Ovary (tissue), 9 donors: ENCODE data around the gene TSPAN16. TPM values are rescaled to one million over a fixed set of nuclear protein-coding genes. Genes with fewer than 3 reads are reported as not detected.

ENCODE experiments used
- DNase-seq, 5 donors: peaks; one replicate each; pipeline ENCODE4 v3.0.0-alpha.2; 2019 to 2020
- H3K27ac ChIP-seq, 2 donors: fragments of 200-600 bp; one replicate each; pipeline versions ENCODE4 v1.5.1 to v1.8.0; 2019 to 2022
- H3K27me3 ChIP-seq: fragments of 200-600 bp; one replicate; pipeline ENCODE4 v1.8.0; 2022
- H3K36me3 ChIP-seq: fragments of 200-600 bp; sonication (generic); one replicate; pipeline ENCODE4 v1.5.1; 2019
- H3K4me1 ChIP-seq: one replicate; pipeline ENCODE4 v1.8.1; 2013; ENCODE audit warnings: mild to moderate bottlenecking, moderate library complexity; ENCODE audit not compliant: insufficient read depth
- H3K4me3 ChIP-seq: fragments of 200-600 bp; sonication (generic); one replicate; pipeline ENCODE4 v1.5.1; 2017
- H3K9me3 ChIP-seq, 2 donors: fragments of 200-600 bp in 1 of 2; sonication (generic) in 1 of 2; one replicate each; pipeline versions ENCODE4 v1.5.1 to v1.8.1; 2013 to 2019; ENCODE audit warnings: mild to moderate bottlenecking in 1 of 2, moderate library complexity in 1 of 2
- EP300 ChIP-seq: sonication (generic); formaldehyde crosslinking; IDR thresholded peaks from one replicate; pipeline ENCODE4 v1.6.1; 2017; ENCODE audit warnings: antibody characterized with exemption
- POLR2A ChIP-seq: fragments of 450-650 bp; IDR thresholded peaks from one replicate; pipeline ENCODE4 v1.6.1; 2017; ENCODE audit warnings: antibody characterized with exemption, mild to moderate bottlenecking, moderate library complexity
- WGBS, 3 donors: extraction: QIAGEN DNeasy Blood & Tissue Kit in 1 of 3; methylation state at CpG; one replicate each; pipeline versions ENCODE4 v1.1.5 to v1.1.7; 2013 to 2017; 5-methylcytosine and 5-hydroxymethylcytosine counted together
- intact Hi-C, 4 donors: fragments of 100-400 bp; cut with DNase I; formaldehyde crosslinking; loops; one replicate each; pipeline versions ENCODE4 v1.11.0 to v1.15.1; 2022 to 2023
- polyA plus RNA-seq, 2 donors: library from polyadenylated mRNA; stranded (reverse); fragments of 200-250 nt in 1 of 2; fragments of 350-450 nt in 1 of 2; fragmentation: Illumina TruSeq in 1 of 2; extraction: RNeasy Lipid Tissue Mini Kit (QIAGEN cat#74804) in 1 of 2; gene quantifications; one replicate each; pipeline ENCODE4 v1.2.3, GENCODE V29; 2013 to 2014
- total RNA-seq, 7 donors: library from RNA; depleted of rRNA in 2 of 7; stranded (reverse); fragments of >200 nt in 2 of 7; fragmentation: NEBNext Ultra II Directional in 3 of 7; extraction: Animal tissue kit (Norgen Biotek cat#: 25700) in 3 of 7; gene quantifications; one replicate each; pipeline versions ENCODE4 v1.1.0 to v1.2.4, GENCODE V29; 2016 to 2023
- TF ChIP-seq, protein P1 (sequence below), 3 donors: fragments of 450-650 bp in 2 of 3; fragments of 200-600 bp in 1 of 3; IDR thresholded peaks; one replicate each; pipeline versions ENCODE4 v1.5.1 to v1.8.0; 2016 to 2022; ENCODE audit warnings: antibody characterized with exemption in 3 of 3, mild to moderate bottlenecking in 1 of 3
- donor health status: DM: no; HTN: no; CAD: no; lungs with moderate emphysema.
- donor health status: DM: no; HTN: no; CAD: no.
- donor health status: Bipolar disorder and iron deficiency.
- donor health status: DM: yes; HTN: yes; CAD: no.
- donor health status: DM: no; HTN: no; CAD: no.
- donor health status: DM: yes; HTN: yes; CAD: no.

Gene TSPAN16
- total and polyA plus RNA-seq, 9 donors: not detected

DNA sequence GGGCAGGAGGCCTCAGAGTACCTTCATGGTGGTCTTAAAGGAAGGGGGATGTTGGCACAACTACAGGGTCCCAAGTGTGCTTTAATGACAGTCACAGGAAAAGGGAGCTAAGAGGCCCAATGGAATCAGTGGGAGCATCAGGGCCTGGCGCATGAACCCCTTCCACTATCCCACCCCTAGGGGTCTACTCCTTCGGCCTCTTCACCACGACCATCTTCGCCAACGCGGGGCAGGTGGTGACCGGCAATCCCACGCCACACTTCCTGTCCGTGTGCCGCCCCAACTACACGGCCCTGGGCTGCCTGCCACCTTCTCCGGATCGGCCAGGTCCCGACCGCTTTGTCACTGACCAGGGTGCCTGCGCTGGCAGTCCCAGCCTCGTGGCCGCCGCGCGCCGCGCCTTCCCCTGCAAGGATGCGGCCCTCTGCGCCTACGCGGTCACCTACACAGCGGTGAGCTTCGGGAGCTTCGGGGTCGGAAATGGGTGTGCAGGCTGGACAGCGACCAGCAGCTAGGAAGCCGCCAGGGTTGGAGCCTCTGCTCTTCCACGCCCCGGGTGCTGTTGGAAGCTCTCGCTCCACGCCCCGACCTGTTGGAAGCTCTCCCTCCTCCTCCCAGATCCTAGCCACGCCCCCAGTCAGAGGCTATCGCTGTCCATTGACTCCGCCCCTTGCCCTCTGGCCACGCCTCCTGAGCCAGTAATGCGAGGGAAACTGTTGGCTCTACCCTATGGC lies 65.2 kb downstream of the TSPAN16 start:
- H3K27ac ChIP-seq: no peak overlapping the region
- H3K36me3 ChIP-seq: no peaks in the 10 kb centered on the region
- WGBS, 3 donors: 74 to 76% (median 75%) methylated on average over 43 of the region's 43 CpGs
- peaks cover 3% of the 10 kb centered on the region for H3K4me1 ChIP-seq
- H3K9me3 ChIP-seq: no peaks in the 10 kb centered on the region
- no peak for DNase-seq
- no peak for TF ChIP-seq EP300
- TF ChIP-seq, protein P1, sequence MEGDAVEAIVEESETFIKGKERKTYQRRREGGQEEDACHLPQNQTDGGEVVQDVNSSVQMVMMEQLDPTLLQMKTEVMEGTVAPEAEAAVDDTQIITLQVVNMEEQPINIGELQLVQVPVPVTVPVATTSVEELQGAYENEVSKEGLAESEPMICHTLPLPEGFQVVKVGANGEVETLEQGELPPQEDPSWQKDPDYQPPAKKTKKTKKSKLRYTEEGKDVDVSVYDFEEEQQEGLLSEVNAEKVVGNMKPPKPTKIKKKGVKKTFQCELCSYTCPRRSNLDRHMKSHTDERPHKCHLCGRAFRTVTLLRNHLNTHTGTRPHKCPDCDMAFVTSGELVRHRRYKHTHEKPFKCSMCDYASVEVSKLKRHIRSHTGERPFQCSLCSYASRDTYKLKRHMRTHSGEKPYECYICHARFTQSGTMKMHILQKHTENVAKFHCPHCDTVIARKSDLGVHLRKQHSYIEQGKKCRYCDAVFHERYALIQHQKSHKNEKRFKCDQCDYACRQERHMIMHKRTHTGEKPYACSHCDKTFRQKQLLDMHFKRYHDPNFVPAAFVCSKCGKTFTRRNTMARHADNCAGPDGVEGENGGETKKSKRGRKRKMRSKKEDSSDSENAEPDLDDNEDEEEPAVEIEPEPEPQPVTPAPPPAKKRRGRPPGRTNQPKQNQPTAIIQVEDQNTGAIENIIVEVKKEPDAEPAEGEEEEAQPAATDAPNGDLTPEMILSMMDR (IDR thresholded peaks at IDR 0.05): no peak
- TF ChIP-seq POLR2A: no peak
- no peaks in the 10 kb centered on the region for H3K27me3 ChIP-seq
- no peak overlapping the region for H3K4me3 ChIP-seq
- intact Hi-C loops: no loop called here

DNA sequence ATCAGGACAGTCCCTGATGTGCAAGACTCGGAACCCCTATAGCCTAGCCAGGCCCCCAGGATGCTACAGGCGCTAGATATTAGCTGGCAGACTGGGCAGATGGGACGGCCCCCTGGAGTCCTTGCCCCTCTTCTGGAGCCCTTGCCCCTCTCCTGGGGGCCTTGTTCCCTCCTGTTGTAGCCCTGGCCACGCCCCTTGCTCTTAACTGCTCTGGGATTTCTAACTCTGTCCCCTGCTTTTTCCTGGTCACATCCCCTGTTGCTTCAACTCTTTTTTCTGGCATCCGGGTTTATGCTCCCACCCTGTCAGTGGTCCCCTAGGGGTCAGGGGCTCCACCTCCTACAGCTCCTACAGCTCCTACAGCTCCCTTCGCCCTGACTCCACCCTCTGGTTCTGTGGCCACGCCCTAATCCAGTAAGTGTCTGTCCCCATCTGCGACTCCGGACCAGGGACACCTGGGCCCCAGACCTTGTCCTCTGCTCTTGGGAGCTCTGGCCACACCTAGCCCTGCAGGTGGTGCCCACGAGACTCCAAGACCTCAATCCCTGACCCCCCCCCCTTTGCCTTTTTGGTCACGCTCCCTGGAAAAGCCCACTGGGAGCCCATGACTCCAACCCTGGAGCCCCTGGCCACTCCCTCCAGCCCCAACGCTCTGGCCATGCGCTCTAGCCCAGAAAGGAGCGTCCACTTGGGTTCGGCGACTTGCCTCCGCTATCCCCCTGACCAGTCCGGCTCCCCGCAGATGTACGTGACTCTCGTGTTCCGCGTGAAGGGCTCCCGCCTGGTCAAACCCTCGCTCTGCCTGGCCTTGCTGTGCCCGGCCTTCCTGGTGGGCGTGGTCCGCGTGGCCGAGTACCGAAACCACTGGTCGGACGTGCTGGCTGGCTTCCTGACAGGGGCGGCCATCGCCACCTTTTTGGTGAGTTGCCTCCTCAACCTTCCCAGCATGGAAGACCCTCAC lies 66.1 kb downstream of the TSPAN16 start:
- TF ChIP-seq EP300: no peak
- TF ChIP-seq, protein P1 (IDR thresholded peaks at IDR 0.05): no peak
- TF ChIP-seq POLR2A: no peak
- no peak for DNase-seq
- Histone ChIP-seq H3K27me3 (no peaks in the 10 kb centered on the region), H3K36me3 (no peaks in the 10 kb centered on the region), H3K27ac (no peak overlapping the region), H3K9me3 (no peaks in the 10 kb centered on the region), H3K4me3 (no peak overlapping the region), H3K4me1 (no peaks in the 10 kb centered on the region)
- intact Hi-C loops: no loop called here
- WGBS, 3 donors: 84 to 87% (median 85%) methylated on average over 35 of the region's 35 CpGs

DNA sequence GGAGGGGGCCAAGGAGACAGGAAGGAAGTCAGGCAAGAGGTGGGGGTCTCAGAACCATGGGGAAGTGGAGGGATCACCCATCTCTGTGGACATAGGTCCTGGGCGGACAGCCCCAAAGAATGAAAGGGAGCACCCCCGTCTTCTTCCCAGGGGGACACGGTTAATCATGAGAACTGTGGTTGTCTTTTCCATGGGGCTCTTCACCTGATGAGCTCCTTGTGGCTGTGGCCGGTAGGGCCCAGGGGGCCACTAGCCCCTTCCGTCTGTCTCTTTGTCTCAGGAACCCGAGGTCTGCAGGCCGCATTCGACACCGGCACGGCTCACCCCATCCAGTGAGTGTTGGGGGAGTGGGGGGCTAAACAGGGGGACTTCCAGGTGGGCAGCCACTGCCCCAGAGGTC lies 67.9 kb downstream of the TSPAN16 start:
- Histone ChIP-seq H3K9me3 (no peaks in the 10 kb centered on the region), H3K36me3 (no peaks in the 10 kb centered on the region), H3K27me3 (no peaks in the 10 kb centered on the region), H3K27ac (no peak overlapping the region), H3K4me3 (no peak overlapping the region), H3K4me1 (no peaks in the 10 kb centered on the region)
- DNase-seq: no peak
- WGBS, 3 donors: 82 to 92% (median 86%) methylated on average over 10 of the region's 10 CpGs
- intact Hi-C loops: no loop called here
- TF ChIP-seq, protein P1 (IDR thresholded peaks at IDR 0.05): no peak
- TF ChIP-seq EP300: no peak
- no peak for TF ChIP-seq POLR2A

DNA sequence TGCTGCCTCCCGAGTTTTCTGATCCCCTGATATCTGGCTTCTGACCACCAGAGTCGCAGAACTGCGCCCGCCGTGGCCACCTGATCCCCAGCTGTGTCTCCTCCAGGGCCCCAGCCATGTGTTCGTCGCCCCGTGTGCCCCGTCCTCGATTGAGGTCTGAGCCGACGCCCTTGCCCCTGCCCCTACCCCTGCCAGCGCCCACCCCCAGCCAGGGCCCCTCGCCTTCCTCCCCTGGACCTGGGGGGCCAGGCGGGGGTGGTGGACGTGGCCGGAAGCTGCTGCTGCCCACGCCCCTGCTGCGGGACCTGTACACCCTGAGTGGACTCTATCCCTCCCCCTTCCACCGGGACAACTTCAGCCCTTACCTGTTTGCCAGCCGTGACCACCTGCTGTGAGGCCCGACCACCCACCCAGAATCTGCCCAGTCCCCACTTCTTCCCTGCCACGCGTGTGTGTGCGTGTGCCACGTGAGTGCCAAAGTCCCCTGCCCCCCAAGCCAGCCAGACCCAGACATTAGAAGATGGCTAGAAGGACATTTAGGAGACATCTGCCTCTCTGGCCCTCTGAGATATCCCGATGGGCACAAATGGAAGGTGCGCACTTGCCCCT lies 68.4 kb downstream of the TSPAN16 start:
- 87 to 89% (median 88%) methylated on average over 28 of the region's 28 CpGs for WGBS, 3 donors
- no peaks in the 10 kb centered on the region for H3K4me1 ChIP-seq
- no peak overlapping the region for H3K4me3 ChIP-seq
- H3K9me3 ChIP-seq: no peaks in the 10 kb centered on the region
- TF ChIP-seq POLR2A: no peak
- TF ChIP-seq, protein P1 (IDR thresholded peaks at IDR 0.05): no peak
- TF ChIP-seq EP300: no peak
- no peak for DNase-seq
- intact Hi-C loops: no loop called here
- H3K36me3 ChIP-seq: no peaks in the 10 kb centered on the region
- H3K27ac ChIP-seq: no peak overlapping the region
- no peaks in the 10 kb centered on the region for H3K27me3 ChIP-seq
